Spleen (tissue), 7 donors: ENCODE data around the gene CAPN11.

ENCODE experiments used
- CTCF ChIP-seq, 11 experiments: fragments of 200-600 bp in 7 of 11; fragments of 450-650 bp in 4 of 11; sonication (generic) in 4 of 11; IDR thresholded peaks in 8 of 11; conservative IDR thresholded peaks in 3 of 11; 1 replicate in 7 of 11; 2 replicates in 4 of 11; pipeline versions ENCODE4 v1.4.0 to v1.8.0; 2016 to 2021; ENCODE audit warnings: antibody characterized with exemption in 11 of 11, inconsistent platforms in 4 of 11, mild to moderate bottlenecking in 1 of 11
- POLR2A ChIP-seq, 3 donors: fragments of 450-650 bp; IDR thresholded peaks; one replicate each; pipeline ENCODE4 v1.5.1; 2017; ENCODE audit warnings: antibody characterized with exemption in 3 of 3, mild to moderate bottlenecking in 1 of 3
- POLR2AphosphoS5 ChIP-seq, 3 donors: sonication (generic); formaldehyde crosslinking; IDR thresholded peaks; one replicate each; pipeline ENCODE4 v1.5.1; 2017; ENCODE audit warnings: antibody characterized with exemption in 3 of 3
- donor health status: DM: no; HTN: no; CAD: no; lungs with moderate emphysema.
- donor health status: DM: no; HTN: no; CAD: no.
- donor health status: DM: no; HTN: no; CAD: no.

GRCh38 chr6:44201638-44202303 is 43.2 kb downstream of the CAPN11 start:
- TF ChIP-seq CTCF (IDR thresholded peaks at IDR 0.05 in 8 of 11, conservative IDR thresholded peaks at IDR 0.05 in 3 of 11) (no peak), POLR2A (IDR thresholded peaks at IDR 0.05) (no peak), POLR2AphosphoS5 (IDR thresholded peaks at IDR 0.05) (no peak)
